Posterior cingulate gyrus (tissue), 11 donors: ENCODE results near the gene ERCC6L2.
A peak's percentile ranks its signal among the peaks of the same experiment; 100 is the strongest.

Experiments used
- DNase-seq, 10 donors: peaks; one replicate each; pipeline versions ENCODE4 v3.0.0 to v3.0.0-alpha.2; 2020 to 2021; ENCODE audit warnings: mixed read lengths in 3 of 10
- intact Hi-C: fragments of 100-400 bp; cut with DNase I; formaldehyde crosslinking; loops from one replicate; pipeline ENCODE4 v1.15.1; 2023

Gene ERCC6L2

GRCh38 chr9:95910023-95910707 is 34.7 kb downstream of the ERCC6L2 start:
- intact Hi-C loops, result no loop called here
- no peak for DNase-seq

GRCh38 chr9:95910770-95911340 is 35.4 kb downstream of the ERCC6L2 start:
- peak in 1 of 10 donors; percentile 22 for DNase-seq
- intact Hi-C loops, result no loop called here

- DNase-seq, result no peak
- intact Hi-C loops, result no loop called here
Observed at GRCh38 chr9:95912773-95913172, 37.3 kb downstream of the ERCC6L2 start.

- DNase-seq, result no peak
- intact Hi-C loops, result no loop called here
Observed at GRCh38 chr9:95920017-95920416, 44.5 kb downstream of the ERCC6L2 start.

GRCh38 chr9:95923794-95924193 is 48.3 kb downstream of the ERCC6L2 start:
- DNase-seq, result no peak
- intact Hi-C loops, result no loop called here

- no peak for DNase-seq
- intact Hi-C loops, result no loop called here
Observed at GRCh38 chr9:95924987-95925386, 49.5 kb downstream of the ERCC6L2 start.

- intact Hi-C loops, result no loop called here
- no peak for DNase-seq
Observed at GRCh38 chr9:95927271-95928004, 51.9 kb downstream of the ERCC6L2 start.

- intact Hi-C loops, result no loop called here
- no peak for DNase-seq
Observed at GRCh38 chr9:95930277-95930676, 54.8 kb downstream of the ERCC6L2 start.

- intact Hi-C loops, result no loop called here
- no peak for DNase-seq
Observed at GRCh38 chr9:95935861-95936578, 60.5 kb downstream of the ERCC6L2 start.

- no peak for DNase-seq
- intact Hi-C loops, result no loop called here
Observed at GRCh38 chr9:95936579-95937075, 61.1 kb downstream of the ERCC6L2 start.

- no peak for DNase-seq
- intact Hi-C loops, result no loop called here
Observed at GRCh38 chr9:95937131-95937530, 61.6 kb downstream of the ERCC6L2 start.

- no peak for DNase-seq
- intact Hi-C loops, result no loop called here
Observed at GRCh38 chr9:95938724-95939123, 63.2 kb downstream of the ERCC6L2 start.

- intact Hi-C loops, result no loop called here
- no peak for DNase-seq
Observed at GRCh38 chr9:95939472-95939871, 64.0 kb downstream of the ERCC6L2 start.

GRCh38 chr9:95940265-95940664 is 64.8 kb downstream of the ERCC6L2 start:
- DNase-seq, result no peak
- intact Hi-C loops, result no loop called here

- intact Hi-C loops, result no loop called here
- no peak for DNase-seq
Observed at GRCh38 chr9:95942016-95942415, 66.5 kb downstream of the ERCC6L2 start.

- intact Hi-C loops, result no loop called here
- no peak for DNase-seq
Observed at GRCh38 chr9:95947118-95947517, 71.6 kb downstream of the ERCC6L2 start.

- DNase-seq, result no peak
- intact Hi-C loops, result no loop called here
Observed at GRCh38 chr9:95952471-95952870, 77.0 kb downstream of the ERCC6L2 start.

- DNase-seq, result no peak
- intact Hi-C loops, result no loop called here
Observed at GRCh38 chr9:95953986-95954385, 78.5 kb downstream of the ERCC6L2 start.

- intact Hi-C loops, result no loop called here
Observed at GRCh38 chr9:95954940-95955339, 79.4 kb downstream of the ERCC6L2 start.

GRCh38 chr9:95962936-95963335 is 87.4 kb downstream of the ERCC6L2 start:
- DNase-seq, result no peak
- intact Hi-C loops, result no loop called here

More at GRCh38 chr9:95954940-95955339, 79.4 kb downstream of the ERCC6L2 start:
- DNase-seq, result no peak

GRCh38 chr9:95963659-95964058 is 88.2 kb downstream of the ERCC6L2 start:
- intact Hi-C loops, result no loop called here
- no peak for DNase-seq
